SH-SY5Y (cell line): ENCODE results near the gene MYORG.

Experiments
- GATA2 ChIP-seq: IDR thresholded peaks from 2 replicates; pipeline ENCODE4 v1.6.1; 2011; ENCODE audit warnings: mild to moderate bottlenecking, low read depth, low read length
- GATA3 ChIP-seq: IDR thresholded peaks from 2 replicates; pipeline ENCODE4 v1.6.1; 2011; ENCODE audit warnings: low read depth, mild to moderate bottlenecking, low read length, moderate library complexity

MYORG gene

DNA sequence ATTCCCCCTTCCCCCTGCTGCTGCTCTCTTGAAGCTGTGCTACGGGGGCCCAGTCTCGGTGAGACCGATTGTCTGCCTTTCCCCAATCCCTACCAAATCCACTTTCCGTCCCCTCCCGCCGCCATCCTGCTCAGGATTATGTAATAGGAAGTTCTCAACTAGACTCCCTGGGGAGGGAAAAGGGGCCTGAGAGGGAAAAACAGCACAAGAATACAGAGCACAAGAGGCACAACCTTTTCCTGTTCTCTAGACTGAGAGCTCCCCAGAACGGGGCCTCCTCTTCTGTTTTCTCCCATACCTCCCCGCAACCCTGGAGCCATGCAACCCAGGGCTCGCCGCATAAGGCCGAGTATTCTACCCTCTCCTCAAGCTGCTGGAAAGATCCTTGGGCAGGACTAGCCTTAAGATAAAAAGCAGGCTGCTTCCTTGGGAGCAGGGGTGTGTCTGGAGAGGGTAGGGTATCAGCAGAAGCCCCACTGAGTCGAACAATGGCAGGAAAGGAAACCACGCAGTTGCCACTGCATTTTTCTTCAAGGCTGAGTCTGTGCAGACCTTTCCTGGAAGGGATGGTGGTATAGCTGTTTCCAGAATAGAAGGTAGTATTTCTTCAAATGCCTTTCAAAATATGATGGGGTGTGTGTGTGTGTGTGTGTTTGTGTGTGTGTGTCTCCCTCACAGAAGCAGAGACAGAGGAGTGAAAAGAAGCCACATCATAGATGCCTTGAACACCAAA lies 12.9 kb downstream of the MYORG start:
- no peak for TF ChIP-seq GATA3
- TF ChIP-seq GATA2, result no peak

DNA sequence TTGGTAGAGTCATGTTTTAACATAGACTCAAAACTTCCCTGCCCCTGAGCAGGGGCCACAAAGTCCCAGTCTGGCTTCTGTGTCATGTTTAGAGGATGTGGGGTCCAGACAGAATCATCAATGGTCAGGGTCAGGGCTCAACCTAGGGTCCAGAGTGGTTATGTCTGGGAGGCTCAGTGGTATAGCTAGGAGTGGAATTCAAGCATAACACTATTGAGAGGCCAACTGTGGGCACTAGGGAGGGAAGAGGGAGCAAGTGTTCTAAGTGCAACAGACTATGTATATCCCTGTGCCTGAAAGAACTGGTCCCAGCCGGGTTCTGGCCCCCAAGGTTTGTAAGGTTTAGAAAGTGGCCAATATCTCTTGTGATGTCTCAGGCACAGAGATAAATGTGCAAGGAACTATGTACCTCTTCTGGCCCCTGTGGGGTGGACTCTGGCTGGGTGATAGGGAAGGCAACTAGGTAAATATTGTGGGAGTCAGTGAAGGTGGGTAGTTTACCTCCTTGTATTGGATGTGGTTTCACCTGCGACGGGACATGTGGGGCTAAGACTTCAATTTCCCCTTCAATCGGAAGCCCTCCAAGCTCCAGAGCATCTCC lies 14.0 kb downstream of the MYORG start:
- TF ChIP-seq GATA2 (no peak), GATA3 (no peak)

DNA sequence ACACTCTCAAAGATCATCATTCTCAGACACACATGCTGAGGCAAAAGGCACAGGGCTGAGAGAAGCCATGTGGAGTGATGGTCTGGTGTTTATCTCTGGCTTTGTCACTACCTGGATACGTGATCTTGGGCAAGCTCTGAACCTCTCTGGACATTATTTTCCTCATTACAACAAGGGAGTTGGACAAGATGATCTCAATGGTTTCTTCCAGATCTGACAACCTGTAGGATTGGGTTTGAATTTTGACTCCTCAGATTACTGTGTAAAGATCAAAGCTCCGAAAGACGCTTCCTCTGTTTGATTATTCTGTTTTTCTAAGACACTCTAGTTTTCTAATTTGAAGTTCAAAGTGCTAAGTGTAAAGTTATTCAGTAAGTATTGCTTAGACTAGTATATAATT lies 27.4 kb downstream of the MYORG start:
- no peak for TF ChIP-seq GATA2
- no peak for TF ChIP-seq GATA3

DNA sequence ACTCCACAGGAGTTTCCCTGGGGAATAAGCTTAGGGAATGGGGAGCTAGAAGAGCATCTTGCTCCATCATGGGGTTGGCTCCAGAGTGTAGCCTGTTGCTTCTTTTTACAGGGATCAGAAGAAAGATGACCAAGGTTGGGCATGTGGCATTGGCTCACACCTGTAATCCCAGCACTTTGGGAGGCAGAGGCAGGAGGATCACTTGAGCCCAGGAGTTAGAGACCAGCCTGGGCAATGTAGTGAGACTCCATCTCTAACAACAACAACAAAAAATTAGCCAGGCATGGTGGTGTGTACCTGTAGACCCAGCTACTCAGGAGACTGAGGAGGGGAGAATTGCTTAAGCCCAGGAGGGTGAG lies 28.9 kb downstream of the MYORG start:
- TF ChIP-seq GATA3 (no peak), GATA2 (no peak)

DNA sequence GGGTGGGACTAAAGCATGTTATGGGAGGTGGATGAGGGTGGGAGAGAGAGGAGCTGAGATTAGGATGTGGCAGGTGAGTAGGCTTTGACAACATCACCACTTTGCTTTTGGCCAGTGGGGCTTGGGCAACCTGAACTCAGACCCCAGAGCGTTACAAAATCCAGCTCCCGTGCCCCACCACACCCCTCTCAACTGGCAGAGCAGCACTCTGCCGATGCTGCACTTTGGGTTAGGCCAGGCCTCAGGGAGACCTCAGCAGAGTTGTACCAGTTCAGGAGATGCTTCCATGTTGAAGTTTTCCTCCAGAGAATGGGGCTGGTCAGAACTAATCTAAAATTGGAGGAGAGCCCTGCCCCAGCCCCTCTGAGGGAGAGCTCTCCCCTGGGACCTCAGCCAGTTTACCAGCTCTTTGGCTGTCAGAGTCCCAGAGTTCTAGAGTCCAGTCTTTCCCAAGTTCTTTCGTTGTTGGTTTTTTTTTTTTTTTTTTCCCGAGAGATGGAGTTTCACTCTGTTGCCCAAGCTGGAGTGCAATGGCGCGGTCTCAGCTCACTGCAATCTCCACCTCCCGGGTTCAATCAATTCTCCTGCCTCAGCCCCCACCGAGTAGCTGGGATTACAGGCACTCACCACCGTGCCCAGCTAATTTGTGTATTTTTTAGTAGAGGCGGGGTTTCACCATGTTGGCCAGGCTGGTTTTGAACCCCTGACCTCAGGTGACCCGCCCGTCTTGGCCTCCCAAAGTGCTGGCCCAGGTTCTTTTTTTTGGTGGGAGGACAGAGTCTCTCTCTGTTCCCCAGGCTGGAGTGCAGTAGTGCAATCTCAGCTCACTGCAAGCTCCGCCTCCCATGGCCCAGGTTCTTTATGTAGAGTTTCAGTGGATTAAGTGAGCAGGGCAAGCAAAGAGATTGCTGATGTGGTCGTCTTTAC lies 29.6 kb downstream of the MYORG start:
- TF ChIP-seq GATA3 (no peak), GATA2 (no peak)

DNA sequence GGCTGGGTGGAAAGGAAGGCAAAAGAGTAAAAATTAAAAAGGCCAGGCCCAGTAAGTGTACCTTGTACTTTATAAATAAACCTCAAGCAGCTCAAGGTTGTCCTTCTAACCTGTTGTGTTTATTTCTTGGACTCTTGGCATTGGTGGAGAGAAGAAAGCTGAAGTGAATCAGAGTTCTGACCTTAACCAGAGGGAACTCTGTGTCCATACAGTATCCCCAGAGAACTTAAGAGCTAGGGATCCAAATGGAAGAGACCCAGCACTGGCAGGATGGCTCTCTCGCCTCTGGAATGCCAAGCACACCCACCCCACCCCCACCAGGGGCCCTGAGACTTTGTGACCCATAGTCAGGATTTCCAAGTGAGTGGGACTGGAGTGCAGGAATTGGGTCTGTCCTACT lies 33.1 kb downstream of the MYORG start:
- TF ChIP-seq GATA3, result no peak
- TF ChIP-seq GATA2, result no peak

DNA sequence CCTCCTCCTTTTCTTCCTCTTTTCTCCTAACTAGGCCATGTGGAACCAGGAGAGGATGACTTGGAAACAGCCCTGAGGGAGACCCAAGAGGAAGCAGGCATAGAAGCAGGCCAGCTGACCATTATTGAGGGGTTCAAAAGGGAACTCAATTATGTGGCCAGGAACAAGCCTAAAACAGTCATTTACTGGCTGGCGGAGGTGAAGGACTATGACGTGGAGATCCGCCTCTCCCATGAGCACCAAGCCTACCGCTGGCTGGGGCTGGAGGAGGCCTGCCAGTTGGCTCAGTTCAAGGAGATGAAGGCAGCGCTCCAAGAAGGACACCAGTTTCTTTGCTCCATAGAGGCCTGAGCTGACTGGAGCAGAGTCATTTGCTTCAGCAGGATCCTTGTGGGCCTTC lies 33.6 kb downstream of the MYORG start:
- no peak for TF ChIP-seq GATA2
- no peak for TF ChIP-seq GATA3

DNA sequence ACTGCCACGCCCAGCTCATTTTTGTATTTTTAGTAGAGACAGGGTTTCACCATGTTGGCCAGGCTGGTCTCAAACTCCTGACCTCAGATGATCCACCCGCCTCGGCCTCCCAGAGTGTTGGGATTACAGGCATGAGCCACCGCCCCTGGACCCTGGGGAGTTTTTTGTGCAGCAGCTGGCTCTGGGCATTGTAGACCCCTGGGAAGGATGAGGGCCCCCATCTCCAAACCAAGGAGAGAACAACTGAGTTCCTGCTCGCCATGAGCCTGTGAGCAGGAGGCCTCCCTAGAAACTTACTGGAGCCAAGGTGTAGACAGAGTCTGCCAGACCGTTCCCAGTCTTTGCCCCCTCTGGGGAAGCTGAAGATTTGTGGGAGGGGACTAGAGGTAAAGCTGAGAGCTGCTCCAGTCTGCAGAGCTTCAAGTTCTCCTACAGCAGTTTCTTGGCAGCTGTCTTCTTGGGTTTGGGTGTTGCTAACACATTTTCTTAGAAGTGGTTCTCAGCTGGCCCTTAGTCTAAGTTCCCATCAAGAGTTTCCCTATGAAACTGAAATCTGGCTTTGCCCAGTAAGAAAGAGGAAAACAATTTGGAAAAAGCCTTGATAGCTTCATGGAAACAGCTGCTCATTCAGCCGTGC lies 34.9 kb downstream of the MYORG start:
- TF ChIP-seq GATA2 (no peak), GATA3 (no peak)

DNA sequence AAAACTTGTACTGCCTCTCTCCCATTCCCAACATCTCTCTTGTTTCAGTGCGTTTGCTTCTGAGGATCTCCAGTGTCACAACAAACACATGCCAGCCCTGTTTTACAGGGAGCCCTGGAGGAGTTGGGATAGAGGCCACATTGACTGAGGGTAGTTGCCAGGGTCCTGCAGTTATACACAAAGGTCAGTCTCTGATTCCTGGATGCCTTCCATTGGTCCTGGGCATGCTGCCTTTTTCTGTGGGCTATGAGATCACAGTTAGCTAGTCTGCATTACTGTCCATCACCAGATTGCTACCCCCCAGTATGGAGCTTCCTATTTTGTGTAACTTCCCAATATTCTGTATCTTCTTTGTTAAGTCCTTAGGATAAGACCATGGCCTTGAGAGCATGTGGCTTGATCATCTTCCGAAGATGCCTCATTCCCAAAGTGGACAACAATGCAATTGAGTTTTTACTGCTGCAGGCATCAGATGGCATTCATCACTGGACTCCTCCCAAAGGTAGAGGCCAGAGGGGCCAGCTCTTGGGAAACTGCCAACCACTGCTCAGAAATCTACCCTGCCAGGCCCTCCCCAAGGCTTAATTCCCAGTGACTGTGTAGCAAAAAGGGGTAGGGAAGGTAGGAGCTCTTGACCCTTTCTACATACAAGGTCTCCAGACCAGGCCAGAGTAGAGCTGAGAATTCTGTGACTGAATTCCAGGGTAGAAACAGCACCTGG lies 37.9 kb downstream of the MYORG start:
- TF ChIP-seq GATA3, result no peak
- no peak for TF ChIP-seq GATA2

DNA sequence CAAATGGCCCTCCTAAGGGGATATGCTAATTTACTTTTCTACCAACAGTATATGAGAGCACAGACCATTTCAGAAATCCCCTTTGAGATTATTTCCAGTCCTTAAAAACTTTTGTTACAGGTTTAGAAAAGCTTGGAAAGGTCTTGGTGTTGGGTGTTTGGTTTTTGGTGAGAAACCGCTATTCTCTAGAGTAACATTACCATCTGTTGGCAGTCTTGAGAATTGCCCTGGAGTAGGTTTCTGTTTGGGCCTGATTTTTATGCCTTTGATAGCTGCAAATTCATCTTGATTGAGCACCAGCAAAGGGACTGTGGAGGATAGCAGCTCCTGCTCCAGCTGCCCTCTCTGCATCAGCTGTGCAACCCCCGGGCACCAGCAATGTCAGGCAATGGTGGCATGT lies 39.3 kb downstream of the MYORG start:
- no peak for TF ChIP-seq GATA2
- TF ChIP-seq GATA3, result no peak

DNA sequence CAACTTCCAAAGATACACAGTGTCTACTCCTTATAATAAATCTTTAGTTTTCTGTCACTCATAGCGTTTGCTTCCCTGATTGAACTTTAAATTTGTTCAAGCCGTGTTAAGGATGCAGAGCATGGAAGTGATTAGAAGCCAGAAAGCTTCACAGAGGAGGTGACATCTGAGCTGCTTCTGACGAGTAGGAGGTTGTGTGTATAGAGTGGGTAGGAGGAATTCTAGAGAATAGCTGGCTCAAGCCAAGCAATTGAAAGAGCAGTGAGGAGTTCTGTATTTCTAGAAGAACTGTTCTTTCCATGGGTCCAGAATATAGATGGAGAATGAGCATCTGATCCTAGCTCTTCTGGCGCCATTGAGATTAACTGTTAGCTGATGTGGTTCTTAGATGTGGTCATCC lies 41.3 kb downstream of the MYORG start:
- TF ChIP-seq GATA2 (no peak), GATA3 (no peak)

DNA sequence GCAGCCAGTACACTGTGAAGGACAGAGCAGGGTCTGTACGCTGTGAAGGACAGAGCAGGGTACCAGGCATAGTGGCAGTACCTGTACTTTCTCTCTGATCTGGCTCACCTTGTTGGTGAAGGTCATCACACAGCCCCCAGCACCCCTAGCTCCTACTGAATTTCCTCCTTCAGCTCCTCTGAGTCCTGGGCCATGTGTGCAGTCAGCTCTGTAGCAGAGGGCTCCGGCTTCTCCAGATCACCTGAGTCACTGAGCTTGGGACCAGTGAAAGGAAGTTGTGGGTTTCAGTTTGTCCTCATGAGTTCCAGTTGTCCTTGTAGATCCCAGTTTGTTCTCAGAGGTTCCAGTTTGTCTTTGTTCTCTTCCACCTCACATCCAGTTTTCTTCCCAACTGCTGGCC lies 41.8 kb downstream of the MYORG start:
- TF ChIP-seq GATA2 (no peak), GATA3 (no peak)

DNA sequence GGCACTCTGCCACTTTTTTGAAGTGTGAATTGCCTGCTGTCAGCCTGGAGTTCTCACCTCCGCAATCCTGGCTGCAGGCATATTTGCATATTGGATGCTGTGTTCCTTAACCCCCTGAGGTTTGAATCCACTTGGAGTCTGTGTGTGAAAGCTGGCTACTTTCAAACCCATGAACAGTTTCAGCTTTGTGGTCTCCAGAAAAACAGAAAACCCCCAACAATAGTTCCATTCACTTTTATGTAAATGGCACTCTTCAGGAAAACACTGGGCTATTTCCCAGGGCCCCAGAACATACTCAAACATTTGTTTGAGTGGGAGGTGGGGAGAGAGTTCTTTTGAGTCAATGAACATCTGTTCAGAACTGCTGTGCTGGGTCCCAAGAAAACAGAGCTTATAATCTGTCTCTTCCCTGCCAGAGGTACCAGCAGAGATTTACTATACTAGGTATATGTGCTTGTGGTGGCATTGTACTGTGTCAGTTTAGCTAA lies 42.3 kb downstream of the MYORG start:
- TF ChIP-seq GATA2 (no peak), GATA3 (no peak)
